Karpas-422 (cell line): Measurements from ENCODE around the gene GGA1. TPM values are rescaled to one million over a fixed set of nuclear protein-coding genes. Genes with fewer than 3 reads are reported as not detected.
A peak's percentile ranks its signal among the peaks of the same experiment; 100 is the strongest.
"Not testable (repeated sequence)": the region's sequence is repeated elsewhere in the genome, so short reads cannot be mapped to it uniquely, and the experiment has no call there.

Experiments used
- DNase-seq: peaks from one replicate; pipeline ENCODE4 v3.0.0-alpha.2; 2015
- H2AFZ ChIP-seq: fragments of 200-600 bp; sonication (generic); 2 replicates; pipeline ENCODE4 v1.6.1; 2014; ENCODE audit warnings: antibody characterized with exemption, low read length, mixed read lengths
- H3K27ac ChIP-seq: fragments of 200-600 bp; sonication (generic); 2 replicates; pipeline ENCODE4 v1.5.1; 2014; ENCODE audit warnings: mild to moderate bottlenecking, low read length, moderate library complexity
- H3K27me3 ChIP-seq: fragments of 200-600 bp; sonication (generic); 2 replicates; pipeline ENCODE4 v1.6.1; 2014; ENCODE audit warnings: low read length, mixed read lengths
- H3K36me3 ChIP-seq: fragments of 200-600 bp; sonication (generic); 2 replicates; pipeline ENCODE4 v1.6.1; 2014; ENCODE audit warnings: low read length, mixed read lengths; ENCODE audit not compliant: insufficient read depth
- H3K4me1 ChIP-seq: fragments of 200-600 bp; sonication (generic); 2 replicates; pipeline ENCODE4 v1.6.1; 2014; ENCODE audit warnings: mild to moderate bottlenecking, low read length, mixed read lengths
- H3K4me2 ChIP-seq: fragments of 200-600 bp; sonication (generic); 2 replicates; pipeline ENCODE4 v1.6.1; 2014; ENCODE audit warnings: low read length, low read depth, mild to moderate bottlenecking; ENCODE audit not compliant: poor library complexity, severe bottlenecking
- H3K4me3 ChIP-seq: fragments of 200-600 bp; sonication (generic); 2 replicates; pipeline ENCODE4 v1.5.1; 2014; ENCODE audit warnings: mild to moderate bottlenecking, antibody characterized with exemption, low read length, mixed read lengths
- H3K79me2 ChIP-seq: fragments of 200-600 bp; sonication (generic); 2 replicates; pipeline ENCODE4 v1.6.1; 2014; ENCODE audit warnings: mild to moderate bottlenecking, low read length, mixed read lengths
- H3K9ac ChIP-seq: fragments of 200-600 bp; sonication (generic); 2 replicates; pipeline ENCODE4 v1.6.0; 2014; ENCODE audit warnings: low read length
- H3K9me2 ChIP-seq: fragments of 200-600 bp; sonication (generic), shearing (Covaris generic); replicated peaks from 2 replicates; pipeline ENCODE4 v1.6.0; 2014; ENCODE audit warnings: mild to moderate bottlenecking, low read length, moderate library complexity; ENCODE audit not compliant: insufficient read depth
- H3K9me3 ChIP-seq: fragments of 300-700, 200-600 bp; sonication (generic); 2 replicates; pipeline ENCODE4 v1.6.1; 2014; ENCODE audit warnings: low read length, mixed read lengths
- H4K20me1 ChIP-seq: fragments of 200-600 bp; sonication (generic); 2 replicates; pipeline ENCODE4 v1.6.1; 2014; ENCODE audit warnings: mild to moderate bottlenecking, antibody characterized with exemption, low read length, low read depth; ENCODE audit not compliant: insufficient read depth
- total RNA-seq: library from RNA; depleted of rRNA; stranded (reverse); fragments of >200 nt; shearing (Covaris generic); gene quantifications from 2 replicates; pipeline ENCODE4 v1.2.3, GENCODE V29; 2014; ENCODE audit warnings: low replicate concordance

GGA1 gene
- total RNA-seq, 1 experiment from 2014 or later, result 64.3 TPM

DNA sequence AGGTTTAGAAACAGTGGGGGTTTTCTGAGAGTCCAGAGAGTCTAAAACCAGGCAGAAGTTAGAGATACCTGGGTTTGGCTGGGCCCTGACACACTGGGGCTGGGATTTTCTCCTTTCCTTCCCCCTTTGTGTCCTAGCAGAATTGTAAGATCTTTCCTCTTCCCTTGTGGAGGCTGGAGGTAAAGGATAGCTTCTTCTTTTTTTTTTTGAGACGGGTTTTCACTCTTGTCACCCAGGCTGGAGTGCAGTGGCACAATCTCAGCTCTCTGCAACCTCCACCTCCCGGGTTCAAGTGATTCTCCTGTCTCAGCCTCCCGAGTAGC is 1.5 kb downstream of the GGA1 start:
- not testable (repeated sequence) for H2AFZ ChIP-seq, H3K36me3 ChIP-seq, H4K20me1 ChIP-seq, H3K27me3 ChIP-seq, DNase-seq, H3K9me3 ChIP-seq, H3K9me2 ChIP-seq
- Histone ChIP-seq H3K9ac (peak overlapping the region; percentile 85), H3K4me2 (peak overlapping the region; percentile 78), H3K4me1 (peaks cover 28% of the 10 kb centered on the region), H3K27ac (peak overlapping the region; percentile 87), H3K4me3 (peak overlapping the region; percentile 81), H3K79me2 (peaks cover 34% of the 10 kb centered on the region)

DNA sequence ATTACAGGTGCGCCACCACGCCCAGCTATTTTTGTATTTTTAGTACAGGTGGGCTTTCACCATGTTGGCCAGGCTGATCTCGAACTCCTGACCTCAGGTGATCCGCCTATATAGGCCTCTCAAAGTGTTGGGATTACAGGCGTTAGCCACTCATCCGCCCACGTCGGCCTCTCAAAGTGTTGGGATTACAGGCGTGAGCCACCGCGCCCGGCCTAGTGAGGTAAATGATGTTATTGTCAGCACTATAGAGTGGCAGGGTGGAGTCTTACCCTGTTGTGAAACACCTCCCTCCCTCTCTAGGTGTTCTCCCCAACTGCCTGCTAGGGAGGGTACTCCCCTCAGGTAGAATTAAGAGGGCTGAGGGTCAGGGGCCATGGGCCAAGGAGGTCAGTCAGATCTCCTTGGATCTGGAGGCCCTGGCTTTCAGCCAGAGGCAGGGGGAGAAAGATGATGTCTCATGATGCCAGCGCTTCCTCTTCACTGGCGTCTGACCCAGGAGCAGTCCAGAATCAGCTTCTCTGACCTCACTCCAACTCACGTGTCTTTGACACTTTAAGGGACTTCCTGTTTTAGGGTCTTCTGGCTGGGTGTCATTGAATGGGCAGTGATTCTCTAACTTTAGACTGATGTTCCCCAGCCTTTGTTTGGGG is 2.0 kb downstream of the GGA1 start:
- peaks cover 3% of the 10 kb centered on the region; the same call in 1 of the 2 replicates for H3K36me3 ChIP-seq
- peaks cover 34% of the 10 kb centered on the region for H3K79me2 ChIP-seq
- H3K27me3 ChIP-seq, result no peaks in the 10 kb centered on the region
- H3K9me2 ChIP-seq, result no peaks in the 10 kb centered on the region
- H3K4me1 ChIP-seq, result peaks cover 26% of the 10 kb centered on the region
- no peaks in the 10 kb centered on the region for H4K20me1 ChIP-seq
- H3K4me3 ChIP-seq, result peak overlapping the region; percentile 81; the same call in 1 of the 2 replicates
- H3K9me3 ChIP-seq, result no peaks in the 10 kb centered on the region
- peak overlapping the region; percentile 87 for H3K27ac ChIP-seq
- H2AFZ ChIP-seq, result no peak overlapping the region
- DNase-seq, result no peak
- peak overlapping the region; percentile 78 for H3K4me2 ChIP-seq
- H3K9ac ChIP-seq, result peak overlapping the region; percentile 85

DNA sequence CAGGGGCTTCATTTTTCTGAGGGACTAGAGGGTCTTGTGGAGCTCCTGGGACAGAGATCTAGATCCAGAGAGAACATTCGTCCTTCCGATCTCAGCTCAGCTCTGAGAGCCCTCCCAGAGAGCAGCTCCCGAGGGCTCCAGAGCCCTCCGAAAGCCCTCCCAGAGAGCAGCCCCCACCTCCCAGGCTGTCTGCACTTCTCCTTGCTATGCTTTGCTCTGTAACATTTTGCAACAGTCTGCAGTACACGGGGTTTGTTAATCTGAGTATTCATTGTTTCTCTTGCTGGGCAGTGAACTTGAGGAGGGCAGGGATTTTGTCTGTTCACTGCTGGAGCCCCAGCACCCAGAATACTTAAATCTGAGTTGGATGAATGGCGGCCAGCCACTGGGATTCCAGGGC is 2.6 kb downstream of the GGA1 start:
- Histone ChIP-seq H3K4me1 (peaks cover 26% of the 10 kb centered on the region), H3K36me3 (peaks cover 3% of the 10 kb centered on the region; the same call in 1 of the 2 replicates), H3K4me2 (no peak overlapping the region), H2AFZ (no peak overlapping the region), H3K9ac (peak overlapping the region; percentile 85; the same call in 1 of the 2 replicates), H4K20me1 (no peaks in the 10 kb centered on the region), H3K27me3 (no peaks in the 10 kb centered on the region), H3K9me2 (no peaks in the 10 kb centered on the region), H3K9me3 (no peaks in the 10 kb centered on the region), H3K27ac (no peak overlapping the region), H3K79me2 (peaks cover 34% of the 10 kb centered on the region), H3K4me3 (no peak overlapping the region)
- DNase-seq, result no peak

DNA sequence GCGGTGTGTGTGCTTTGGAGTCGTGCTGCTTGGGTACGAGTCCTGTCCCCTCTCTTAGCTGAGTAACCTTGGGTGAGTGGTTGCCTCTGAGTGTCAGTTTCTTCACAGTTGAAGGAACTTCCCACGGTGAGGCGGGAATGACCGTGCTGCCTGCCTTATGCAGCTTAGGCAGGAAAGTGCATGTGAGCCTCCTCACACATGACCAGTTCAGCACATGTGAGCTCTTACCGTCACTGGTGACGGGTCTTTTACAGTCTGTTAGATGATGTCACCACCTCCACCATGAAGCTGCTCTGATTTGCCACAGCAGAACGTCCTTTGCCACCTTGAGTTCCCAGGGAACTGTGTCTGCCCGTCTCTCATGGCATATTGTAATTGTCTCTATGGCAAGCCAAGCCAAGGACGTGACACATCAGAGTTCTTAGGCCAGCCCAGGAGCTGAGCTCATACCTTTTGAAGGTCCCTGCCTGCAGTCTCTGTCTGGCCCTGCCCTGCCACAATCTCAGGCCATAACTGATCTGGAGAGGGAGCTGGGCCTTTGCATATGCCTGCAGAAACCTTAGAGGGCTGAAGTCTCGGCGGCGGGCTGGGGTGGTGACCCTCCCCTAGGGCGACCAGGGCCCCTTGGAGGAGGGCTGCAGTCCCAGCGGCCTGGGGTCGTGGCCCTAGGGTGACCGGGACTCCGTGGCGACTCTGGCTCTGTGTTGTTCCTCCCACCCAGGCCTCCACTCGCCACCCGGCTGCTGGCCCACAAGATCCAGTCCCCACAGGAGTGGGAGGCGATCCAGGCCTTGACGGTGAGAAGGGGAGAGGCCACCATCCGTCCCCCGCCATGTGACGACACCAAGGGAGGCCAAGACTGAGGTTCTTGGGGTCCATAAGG is 7.8 kb downstream of the GGA1 start:
- peaks cover 17% of the 10 kb centered on the region for H3K4me1 ChIP-seq
- H3K36me3 ChIP-seq, result peaks cover 8% of the 10 kb centered on the region; the same call in 1 of the 2 replicates
- no peak for DNase-seq
- H3K4me3 ChIP-seq, result no peak overlapping the region
- H3K9me2 ChIP-seq, result no peaks in the 10 kb centered on the region
- H3K4me2 ChIP-seq, result no peak overlapping the region
- H3K27me3 ChIP-seq, result no peaks in the 10 kb centered on the region
- H3K27ac ChIP-seq, result no peak overlapping the region
- H2AFZ ChIP-seq, result no peak overlapping the region
- H3K79me2 ChIP-seq, result peaks cover 8% of the 10 kb centered on the region
- H3K9ac ChIP-seq, result no peak overlapping the region
- H3K9me3 ChIP-seq, result no peaks in the 10 kb centered on the region
- no peaks in the 10 kb centered on the region for H4K20me1 ChIP-seq

GRCh38 chr22:37617431-37617830 is 8.8 kb downstream of the GGA1 start:
- H3K4me1 ChIP-seq, result peaks cover 17% of the 10 kb centered on the region
- no peaks in the 10 kb centered on the region for H4K20me1 ChIP-seq
- H3K9ac ChIP-seq, result no peak overlapping the region
- peak overlapping the region; percentile 52 for H3K4me2 ChIP-seq
- no peak overlapping the region for H3K4me3 ChIP-seq
- peaks cover 7% of the 10 kb centered on the region; the same call in 1 of the 2 replicates for H3K36me3 ChIP-seq
- no peaks in the 10 kb centered on the region for H3K9me2 ChIP-seq
- peak overlapping the region; percentile 88 for H3K27ac ChIP-seq
- no peak overlapping the region for H2AFZ ChIP-seq
- no peaks in the 10 kb centered on the region for H3K9me3 ChIP-seq
- peaks cover 5% of the 10 kb centered on the region; the same call in 1 of the 2 replicates for H3K79me2 ChIP-seq
- H3K27me3 ChIP-seq, result no peaks in the 10 kb centered on the region
- DNase-seq, result no peak

- peak overlapping the region; percentile 88 for H3K27ac ChIP-seq
- H3K4me2 ChIP-seq, result peak overlapping the region; percentile 52
- H3K9me2 ChIP-seq, result no peaks in the 10 kb centered on the region
- no peaks in the 10 kb centered on the region for H3K9me3 ChIP-seq
- H3K4me3 ChIP-seq, result peak overlapping the region; percentile 25; the same call in 1 of the 2 replicates
- peak overlapping the region; percentile 47 for H3K9ac ChIP-seq
- no peaks in the 10 kb centered on the region for H3K79me2 ChIP-seq
- H3K4me1 ChIP-seq, result peaks cover 17% of the 10 kb centered on the region
- H3K36me3 ChIP-seq, result peaks cover 7% of the 10 kb centered on the region; the same call in 1 of the 2 replicates
- H2AFZ ChIP-seq, result no peak overlapping the region
- H4K20me1 ChIP-seq, result 0 out of 2 replicates have a peak, but pooled peaks cover 2% of the 10 kb centered on the region
- DNase-seq, result peak; percentile 86
- no peaks in the 10 kb centered on the region for H3K27me3 ChIP-seq
Measured at GRCh38 chr22:37618072-37618656, 9.5 kb downstream of the GGA1 start.

DNA sequence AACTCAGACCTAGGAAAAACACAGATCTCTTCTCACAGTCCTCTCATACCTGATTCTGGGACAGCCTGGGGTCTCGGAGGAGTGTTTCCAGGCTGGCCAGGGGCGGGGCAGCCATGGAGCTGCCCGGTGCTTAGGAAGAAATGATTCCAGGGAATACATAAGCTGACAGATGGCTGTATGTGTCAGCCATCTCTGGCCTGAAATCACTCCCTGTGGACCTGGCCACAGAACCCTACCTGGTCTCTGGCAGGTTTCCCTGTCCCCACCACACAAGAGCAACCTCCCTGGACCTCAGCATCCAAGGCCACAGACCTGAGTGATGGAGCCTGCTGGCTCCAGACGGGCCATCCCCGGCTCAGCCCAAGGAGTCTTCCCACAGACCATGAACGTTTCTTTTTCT is 10.0 kb downstream of the GGA1 start:
- no peak overlapping the region; the same call in 1 of the 2 replicates for H3K4me3 ChIP-seq
- no peaks in the 10 kb centered on the region for H3K79me2 ChIP-seq
- DNase-seq, result no peak
- H3K4me2 ChIP-seq, result peak overlapping the region; percentile 52
- peaks cover 8% of the 10 kb centered on the region; the same call in 1 of the 2 replicates for H3K36me3 ChIP-seq
- H4K20me1 ChIP-seq, result 0 out of 2 replicates have a peak, but pooled peaks cover 4% of the 10 kb centered on the region
- H3K9me2 ChIP-seq, result no peaks in the 10 kb centered on the region
- H3K9me3 ChIP-seq, result no peaks in the 10 kb centered on the region
- H3K9ac ChIP-seq, result peak overlapping the region; percentile 47
- H3K4me1 ChIP-seq, result peaks cover 19% of the 10 kb centered on the region
- H3K27me3 ChIP-seq, result no peaks in the 10 kb centered on the region
- peak overlapping the region; percentile 88 for H3K27ac ChIP-seq
- no peak overlapping the region for H2AFZ ChIP-seq

DNA sequence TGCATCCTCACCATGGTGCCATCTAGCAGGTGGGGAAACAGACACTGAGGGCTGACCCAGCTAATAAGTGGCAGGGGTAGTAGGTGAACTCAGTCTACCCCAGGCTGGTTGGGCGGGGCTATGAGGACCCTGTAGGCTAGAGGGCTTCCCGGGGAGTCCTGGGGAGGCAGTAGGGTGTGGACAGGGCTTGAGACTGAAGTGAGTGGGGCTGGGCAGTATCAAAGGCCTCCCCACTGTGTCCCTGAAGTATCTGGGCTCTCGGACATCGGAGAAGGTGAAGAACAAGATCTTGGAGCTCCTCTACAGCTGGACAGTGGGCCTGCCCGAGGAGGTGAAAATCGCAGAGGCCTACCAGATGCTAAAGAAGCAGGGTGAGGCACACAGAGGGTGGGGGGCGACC is 11.4 kb downstream of the GGA1 start:
- Histone ChIP-seq H2AFZ (no peak overlapping the region), H3K36me3 (peaks cover 12% of the 10 kb centered on the region; the same call in 1 of the 2 replicates), H4K20me1 (0 out of 2 replicates have a peak, but pooled peaks cover 4% of the 10 kb centered on the region), H3K4me2 (no peak overlapping the region), H3K9ac (no peak overlapping the region), H3K9me2 (no peaks in the 10 kb centered on the region), H3K4me1 (peaks cover 21% of the 10 kb centered on the region), H3K4me3 (no peak overlapping the region), H3K27me3 (no peaks in the 10 kb centered on the region), H3K9me3 (no peaks in the 10 kb centered on the region), H3K79me2 (no peaks in the 10 kb centered on the region), H3K27ac (no peak overlapping the region)
- DNase-seq, result no peak
